H1 (cell line): ENCODE results near the gene ABHD12B. TPM values are rescaled to one million over a fixed set of nuclear protein-coding genes. Genes with fewer than 3 reads are reported as not detected.
A peak's percentile ranks its signal among the peaks of the same experiment; 100 is the strongest.

Experiments
- CTCF ChIA-PET: fragments of 300-600 bp; sonication (Branson Sonifier 250); formaldehyde crosslinking; loops from one replicate; lab custom pipeline; 2021; ENCODE audit not compliant: partially characterized antibody; lab: Charles Lee
- POLR2A ChIA-PET: fragments of 300-600 bp; sonication (Branson Sonifier 250); formaldehyde crosslinking; loops from one replicate; lab custom pipeline; 2021; ENCODE audit warnings: inconsistent platforms; ENCODE audit not compliant: partially characterized antibody; lab: Charles Lee
- DNase-seq, 2 experiments: peaks; one replicate each; pipeline versions ENCODE4 v3.0.0 to v3.0.0-alpha.2; 2010 to 2022; ENCODE audit warnings: low spot score in 2 of 2, low read depth in 1 of 2, mixed read lengths in 1 of 2
- FAIRE-seq: peaks from 2 replicates; lab custom pipeline; 2011; peaks lifted over from hg19 to GRCh38; lab: Jason Lieb, UNC
- H2AFZ ChIP-seq: 2 replicates; pipeline ENCODE4 v1.8.1; 2012; ENCODE audit warnings: low read length, inconsistent platforms
- H2AK5ac ChIP-seq: 2 replicates; pipeline ENCODE4 v1.6.1; 2013; ENCODE audit warnings: low read depth, low read length
- H2BK120ac ChIP-seq: replicated peaks from 2 replicates; pipeline ENCODE3; 2013; ENCODE audit warnings: low read depth, low read length, inconsistent platforms
- H2BK12ac ChIP-seq: 2 replicates; pipeline ENCODE4 v1.6.1; 2013; ENCODE audit warnings: low read depth, low read length
- H2BK15ac ChIP-seq: 2 replicates; pipeline ENCODE4 v1.6.1; 2013; ENCODE audit warnings: low read length
- H2BK20ac ChIP-seq: 2 replicates; pipeline ENCODE4 v1.6.1; 2013; ENCODE audit warnings: low read length
- H2BK5ac ChIP-seq: 2 replicates; pipeline ENCODE4 v1.6.1; 2013; ENCODE audit warnings: low read depth, low read length
- H3K14ac ChIP-seq: 2 replicates; pipeline ENCODE4 v1.6.1; 2013; ENCODE audit warnings: inconsistent platforms; ENCODE audit not compliant: insufficient read length
- H3K18ac ChIP-seq: 2 replicates; pipeline ENCODE4 v1.6.1; 2013; ENCODE audit warnings: low read length; ENCODE audit errors: extremely low read depth
- H3K23ac ChIP-seq: 2 replicates; pipeline ENCODE4 v1.6.1; 2013; ENCODE audit warnings: inconsistent platforms; ENCODE audit not compliant: insufficient read length
- H3K23me2 ChIP-seq: 2 replicates; pipeline ENCODE4 v1.6.1; 2013; ENCODE audit warnings: low read depth, low read length
- H3K27ac ChIP-seq: 2 replicates; pipeline ENCODE4 v1.6.1; 2011; ENCODE audit warnings: low read depth, low read length, inconsistent platforms
- H3K27me3 ChIP-seq, 4 experiments: replicated peaks in 1 of 4; 1 replicate in 1 of 4; 2 replicates in 3 of 4; pipeline versions ENCODE4 v1.6.1 to v1.8.1; 2011 to 2013; ENCODE audit warnings: low read length in 3 of 4, mild to moderate bottlenecking in 3 of 4, inconsistent platforms in 2 of 4, mixed read lengths in 2 of 4, moderate library complexity in 1 of 4; ENCODE audit not compliant: control insufficient read depth in 3 of 4, insufficient read depth in 3 of 4; ENCODE audit errors: extremely low read depth in 1 of 4
- H3K36me3 ChIP-seq, 4 experiments: 2 replicates each; pipeline versions ENCODE4 v1.6.1 to v1.8.1; 2011 to 2013; ENCODE audit warnings: mild to moderate bottlenecking in 4 of 4, low read length in 3 of 4, moderate library complexity in 2 of 4, control low read depth in 1 of 4, inconsistent platforms in 1 of 4; ENCODE audit not compliant: insufficient read depth in 4 of 4, control insufficient read depth in 2 of 4
- H3K4ac ChIP-seq: replicated peaks from 2 replicates; pipeline ENCODE3; 2013; ENCODE audit warnings: low read length, low read depth, mixed read lengths, inconsistent platforms; ENCODE audit not compliant: insufficient read length
- H3K4me1 ChIP-seq, 4 experiments: replicated peaks in 1 of 4; 1 replicate in 1 of 4; 2 replicates in 3 of 4; pipeline versions ENCODE4 v1.6.1 to v1.8.1; 2011 to 2013; ENCODE audit warnings: low read length in 3 of 4, inconsistent platforms in 2 of 4, mixed read lengths in 1 of 4; ENCODE audit not compliant: insufficient read depth in 4 of 4, control insufficient read depth in 3 of 4
- H3K4me2 ChIP-seq, 2 experiments: 2 replicates each; pipeline versions ENCODE4 v1.6.1 to v1.8.1; 2011 to 2013; ENCODE audit warnings: low read depth in 2 of 2, low read length in 2 of 2, control low read depth in 1 of 2, inconsistent platforms in 1 of 2, mild to moderate bottlenecking in 1 of 2; ENCODE audit not compliant: insufficient read depth in 1 of 2
- H3K4me3 ChIP-seq, 4 experiments: fragments of 200-600, 300-600 bp in 1 of 4; sonication (generic), shearing (Covaris generic), sonication (Bioruptor Twin) in 1 of 4; 2 replicates each; pipeline versions ENCODE4 v1.5.1 to v1.8.1; 2011 to 2016; ENCODE audit warnings: low read length in 4 of 4, low read depth in 3 of 4, control low read depth in 2 of 4, inconsistent platforms in 2 of 4, mild to moderate bottlenecking in 2 of 4, mixed read lengths in 1 of 4, moderate library complexity in 1 of 4; ENCODE audit not compliant: insufficient read depth in 2 of 4; ENCODE audit errors: extremely low read depth in 1 of 4
- H3K56ac ChIP-seq: replicated peaks from 2 replicates; pipeline ENCODE3; 2013; ENCODE audit warnings: low read depth, mild to moderate bottlenecking, mixed read lengths, low read length, inconsistent platforms; ENCODE audit not compliant: insufficient read length
- H3K79me1 ChIP-seq: 2 replicates; pipeline ENCODE4 v1.6.1; 2013; ENCODE audit warnings: low read depth, low read length, control low read depth
- H3K79me2 ChIP-seq, 2 experiments: 2 replicates each; pipeline versions ENCODE4 v1.6.1 to v1.8.1; 2012 to 2013; ENCODE audit warnings: low read length in 2 of 2, mild to moderate bottlenecking in 2 of 2, inconsistent platforms in 1 of 2; ENCODE audit not compliant: insufficient read depth in 2 of 2, control insufficient read depth in 1 of 2
- H3K9ac ChIP-seq, 4 experiments: replicated peaks in 1 of 4; 1 replicate in 1 of 4; 2 replicates in 3 of 4; pipeline versions ENCODE4 v1.6.1 to v1.8.1; 2011 to 2013; ENCODE audit warnings: low read depth in 3 of 4, low read length in 3 of 4, control low read depth in 2 of 4, mild to moderate bottlenecking in 2 of 4, moderate library complexity in 2 of 4, inconsistent platforms in 1 of 4; ENCODE audit errors: extremely low read depth in 1 of 4
- H3K9me3 ChIP-seq, 2 experiments: 2 replicates each; pipeline versions ENCODE4 v1.6.1 to v1.8.1; 2012 to 2013; ENCODE audit warnings: mild to moderate bottlenecking in 2 of 2, moderate library complexity in 2 of 2, control low read depth in 1 of 2, inconsistent platforms in 1 of 2, low read depth in 1 of 2, low read length in 1 of 2, mixed read lengths in 1 of 2; ENCODE audit not compliant: insufficient read depth in 2 of 2
- H4K20me1 ChIP-seq, 2 experiments: replicated peaks in 1 of 2; 2 replicates each; pipeline versions ENCODE3 to v1.8.1; 2011 to 2013; ENCODE audit warnings: inconsistent platforms in 2 of 2, low read length in 2 of 2, mild to moderate bottlenecking in 1 of 2; ENCODE audit not compliant: insufficient read depth in 2 of 2, control insufficient read depth in 1 of 2
- H4K5ac ChIP-seq: 2 replicates; pipeline ENCODE4 v1.6.1; 2013; ENCODE audit warnings: low read length, low read depth, mixed read lengths, inconsistent platforms; ENCODE audit not compliant: insufficient read length
- H4K8ac ChIP-seq: 2 replicates; pipeline ENCODE4 v1.8.0; 2013; ENCODE audit warnings: mild to moderate bottlenecking, moderate library complexity, low read length, inconsistent platforms; ENCODE audit not compliant: insufficient read depth; ENCODE audit errors: extremely low read depth
- H4K91ac ChIP-seq: replicated peaks from 2 replicates; pipeline ENCODE3; 2013; ENCODE audit warnings: low read length, mixed read lengths, inconsistent platforms; ENCODE audit not compliant: insufficient read length
- CEBPB ChIP-seq: IDR thresholded peaks from 2 replicates; pipeline ENCODE4 v1.6.1; 2012; ENCODE audit warnings: low read depth, low read length
- PHF8 ChIP-seq: fragments of 200-600 bp; sonication (generic); conservative IDR thresholded peaks from 2 replicates; pipeline ENCODE4 v1.7.1; 2012; ENCODE audit warnings: low read depth, mild to moderate bottlenecking, inconsistent platforms, low read length, moderate library complexity
- WGBS, 2 experiments: shearing (Covaris generic) in 1 of 2; methylation state at CpG; one replicate each; pipeline versions ENCODE4 v1.1.6 to v1.1.7; 2013 to 2015; ENCODE audit warnings: low lambda C conversion rate in 2 of 2, mixed read lengths in 2 of 2, inconsistent platforms in 1 of 2, low coverage in 1 of 2, missing lambda C conversion rate in 1 of 2; ENCODE audit not compliant: insufficient replicate concordance in 2 of 2, insufficient coverage in 1 of 2, insufficient read length in 1 of 2; ENCODE audit errors: extremely low coverage in 1 of 2, missing lambda C conversion rate in 1 of 2; 5-methylcytosine and 5-hydroxymethylcytosine counted together
- polyA plus RNA-seq, 7 experiments: library from polyadenylated mRNA; depleted of rRNA in 3 of 7; stranded (reverse) in 5 of 7; unstranded in 2 of 7; fragments of >200 nt in 5 of 7; fragments of 200-250 nt in 2 of 7; gene quantifications; 1 replicate in 5 of 7; 2 replicates in 1 of 7; 4 replicates in 1 of 7; pipeline versions ENCODE4 v1.2.1 to v1.2.3, GENCODE V29; 2011 to 2013; ENCODE audit warnings: missing spikeins in 2 of 7, mixed read lengths in 2 of 7
- total RNA-seq: library from RNA; stranded (reverse); fragmentation: NEBNext Ultra II Directional; extraction: Animal tissue kit (Norgen Biotek cat#: 25700); gene quantifications from 2 replicates; pipeline ENCODE4 v1.2.1, GENCODE V29; 2021

The ABHD12B gene
- total and polyA plus RNA-seq, 2 of the 8 experiments (the other 6 are each of a cell fraction or from before 2014, with no cell fraction given): 4.0 to 102 TPM

GRCh38 chr14:50892255-50892654 is 20.4 kb downstream of the ABHD12B start:
- H2BK15ac ChIP-seq: no peak overlapping the region
- H2BK5ac ChIP-seq: no peak overlapping the region; the same call in 1 of the 2 replicates
- H3K4ac ChIP-seq: no peak overlapping the region
- H3K9me3 ChIP-seq: no peaks in the 10 kb centered on the region
- FAIRE-seq: peak; percentile 85
- H2BK12ac ChIP-seq: no peak overlapping the region
- POLR2A ChIA-PET: no interaction called here
- no peaks in the 10 kb centered on the region for H3K23me2 ChIP-seq
- H3K14ac ChIP-seq: no peak overlapping the region
- WGBS, 2 experiments: 42% methylated on average over 5 of the region's 5 CpGs; no CpG with 5 or more reads in 1 of the 2 experiments
- CTCF ChIA-PET: no interaction called here
- H3K18ac ChIP-seq: no peak overlapping the region
- TF ChIP-seq CEBPB (peak; percentile 83), PHF8 (no peak)
- H3K27ac ChIP-seq: no peak overlapping the region
- H2AK5ac ChIP-seq: no peak overlapping the region
- H3K27me3 ChIP-seq: no peaks in the 10 kb centered on the region
- no peak overlapping the region for H3K4me3 ChIP-seq
- H3K56ac ChIP-seq: no peak overlapping the region
- H3K23ac ChIP-seq: no peak overlapping the region
- peak in 1 of 2 experiments; percentile 58 for DNase-seq
- no peaks in the 10 kb centered on the region for H4K20me1 ChIP-seq
- no peak overlapping the region for H2AFZ ChIP-seq
- H2BK20ac ChIP-seq: no peak overlapping the region
- no peak overlapping the region for H4K5ac ChIP-seq
- no peaks in the 10 kb centered on the region for H3K79me2 ChIP-seq
- no peak overlapping the region for H4K91ac ChIP-seq
- no peak overlapping the region for H2BK120ac ChIP-seq
- no peak overlapping the region for H3K9ac ChIP-seq
- no peak overlapping the region for H4K8ac ChIP-seq
- H3K36me3 ChIP-seq: no peaks in the 10 kb centered on the region
- H3K79me1 ChIP-seq: no peaks in the 10 kb centered on the region
- H3K4me1 ChIP-seq: peaks cover 0 to 6% (median 3%) of the 10 kb centered on the region in 4 experiments; a peak in 4 of 7 replicates
- peak overlapping the region in 1 of 2 experiments; percentile 14; a peak in 1 of 4 replicates for H3K4me2 ChIP-seq
